ENCODE results near the gene OSBPL8.

DNA sequence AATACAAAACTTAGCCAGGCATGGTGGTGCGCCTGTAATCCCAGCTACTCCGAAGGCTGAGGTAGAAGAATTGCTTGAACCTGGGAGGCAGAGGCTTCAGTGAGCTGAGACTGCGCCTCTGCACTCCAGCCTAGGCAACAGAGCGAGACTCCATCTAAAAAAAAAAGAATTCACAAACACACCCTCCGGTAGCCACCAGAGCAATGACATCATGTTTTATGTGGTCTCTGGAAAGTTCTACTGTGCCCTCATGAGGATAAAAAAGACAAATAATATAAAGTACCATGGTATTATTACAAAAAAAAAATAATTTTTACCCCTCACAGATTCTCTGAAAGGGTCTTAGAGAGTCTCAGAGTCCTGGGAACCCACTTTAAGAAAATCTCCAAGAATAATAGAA is 81.5 kb downstream of the OSBPL8 start:
- TF ChIP-seq, protein P1, sequence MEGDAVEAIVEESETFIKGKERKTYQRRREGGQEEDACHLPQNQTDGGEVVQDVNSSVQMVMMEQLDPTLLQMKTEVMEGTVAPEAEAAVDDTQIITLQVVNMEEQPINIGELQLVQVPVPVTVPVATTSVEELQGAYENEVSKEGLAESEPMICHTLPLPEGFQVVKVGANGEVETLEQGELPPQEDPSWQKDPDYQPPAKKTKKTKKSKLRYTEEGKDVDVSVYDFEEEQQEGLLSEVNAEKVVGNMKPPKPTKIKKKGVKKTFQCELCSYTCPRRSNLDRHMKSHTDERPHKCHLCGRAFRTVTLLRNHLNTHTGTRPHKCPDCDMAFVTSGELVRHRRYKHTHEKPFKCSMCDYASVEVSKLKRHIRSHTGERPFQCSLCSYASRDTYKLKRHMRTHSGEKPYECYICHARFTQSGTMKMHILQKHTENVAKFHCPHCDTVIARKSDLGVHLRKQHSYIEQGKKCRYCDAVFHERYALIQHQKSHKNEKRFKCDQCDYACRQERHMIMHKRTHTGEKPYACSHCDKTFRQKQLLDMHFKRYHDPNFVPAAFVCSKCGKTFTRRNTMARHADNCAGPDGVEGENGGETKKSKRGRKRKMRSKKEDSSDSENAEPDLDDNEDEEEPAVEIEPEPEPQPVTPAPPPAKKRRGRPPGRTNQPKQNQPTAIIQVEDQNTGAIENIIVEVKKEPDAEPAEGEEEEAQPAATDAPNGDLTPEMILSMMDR (IDR thresholded peaks at IDR 0.05): no peak
- TF ChIP-seq POLR2A (IDR thresholded peaks at IDR 0.05): no peak
